Measurements from ENCODE around the gene RASA3. TPM values are rescaled to one million over a fixed set of nuclear protein-coding genes. Genes with fewer than 3 reads are reported as not detected.

The RASA3 gene
- total RNA-seq, 1 experiment from 2014 or later = 9.1 TPM

GRCh38 chr13:114058051-114058867 is 74.2 kb downstream of the RASA3 start:
- no peak overlapping the region for H3K27ac ChIP-seq (ENCODE audit: low read length)

GRCh38 chr13:114057166-114058050 is 75.0 kb downstream of the RASA3 start:
- TF ChIP-seq EZH2phosphoT487 (IDR thresholded peaks at IDR 0.05; ENCODE audit: borderline replicate concordance, low read length) (no peak), EZH2 (IDR thresholded peaks at IDR 0.05; ENCODE audit: low read length, unreplicated experiment) (no peak), CTCF (conservative IDR thresholded peaks at IDR 0.05; ENCODE audit: low read depth, low read length) (no peak)

More at GRCh38 chr13:114058051-114058867, 74.2 kb downstream of the RASA3 start:
- BruUV-seq (replicated peaks) = no TSS peak
- no peak overlapping the region for H3K4me3 ChIP-seq (ENCODE audit: low read length)
- no peaks in the 10 kb centered on the region for H4K20me1 ChIP-seq (ENCODE audit: low read length)
- no peak for TF ChIP-seq EZH2phosphoT487 (IDR thresholded peaks at IDR 0.05; ENCODE audit: borderline replicate concordance, low read length)
- TF ChIP-seq CTCF (conservative IDR thresholded peaks at IDR 0.05; ENCODE audit: low read depth, low read length) = no peak
- TF ChIP-seq EZH2 (IDR thresholded peaks at IDR 0.05; ENCODE audit: low read length, unreplicated experiment) = no peak
- H2AFZ ChIP-seq (ENCODE audit: low read length) = no peak overlapping the region
- ChIA-PET POLR2A (ENCODE audit: unreplicated experiment) (interaction anchor here (0.6 kb wide), 1 partner anchor 221 kb away, joined by 3 read pairs; no protein-coding TSS in a partner anchor), CTCF (no interaction called here)
- intact Hi-C loops (cut with micrococcal nuclease) = no loop called here
- no peaks in the 10 kb centered on the region for H3K36me3 ChIP-seq (ENCODE audit: low read depth, low read length)
- H3K9ac ChIP-seq (ENCODE audit: low read length) = no peak overlapping the region
- DNase-seq (no peak), ATAC-seq (no peak)
- no peak overlapping the region for H3K4me2 ChIP-seq (ENCODE audit: low read length)
- no peaks in the 10 kb centered on the region for H3K9me3 ChIP-seq (ENCODE audit: low read length)
- H3K4me1 ChIP-seq (ENCODE audit: insufficient read depth, low read length) = no peaks in the 10 kb centered on the region
- H3K27me3 ChIP-seq (ENCODE audit: low read length) = no peaks in the 10 kb centered on the region
- H3K79me2 ChIP-seq (ENCODE audit: low read length) = peaks cover 19% of the 10 kb centered on the region
- no peaks in the 10 kb centered on the region for H3F3A ChIP-seq (ENCODE audit: low read length, unreplicated experiment)
- no peaks in the 10 kb centered on the region for H3K9me2 ChIP-seq (replicated peaks; ENCODE audit: low read length)

More at GRCh38 chr13:114057166-114058050, 75.0 kb downstream of the RASA3 start:
- Histone ChIP-seq H3K4me3 (ENCODE audit: low read length) (no peak overlapping the region), H3K79me2 (ENCODE audit: low read length) (peaks cover 13% of the 10 kb centered on the region), H3K9me2 (replicated peaks; ENCODE audit: low read length) (no peaks in the 10 kb centered on the region), H2AFZ (ENCODE audit: low read length) (no peak overlapping the region), H3K9me3 (ENCODE audit: low read length) (no peaks in the 10 kb centered on the region), H3K9ac (ENCODE audit: low read length) (no peak overlapping the region), H3K27ac (ENCODE audit: low read length) (no peak overlapping the region), H3K27me3 (ENCODE audit: low read length) (no peaks in the 10 kb centered on the region), H3K36me3 (ENCODE audit: low read depth, low read length) (no peaks in the 10 kb centered on the region), H4K20me1 (ENCODE audit: low read length) (no peaks in the 10 kb centered on the region), H3K4me1 (ENCODE audit: insufficient read depth, low read length) (no peaks in the 10 kb centered on the region), H3K4me2 (ENCODE audit: low read length) (no peak overlapping the region), H3F3A (ENCODE audit: low read length, unreplicated experiment) (no peaks in the 10 kb centered on the region)
- DNase-seq (no peak), ATAC-seq (no peak)
- no TSS peak for BruUV-seq (replicated peaks)
- POLR2A ChIA-PET (ENCODE audit: unreplicated experiment) = no interaction called here
- intact Hi-C loops (cut with micrococcal nuclease) = no loop called here
- CTCF ChIA-PET = no interaction called here
